ENCODE results near the gene SESN1. TPM values are rescaled to one million over a fixed set of nuclear protein-coding genes. Genes with fewer than 3 reads are reported as not detected.

Gene SESN1
- total and polyA plus RNA-seq, 10 donors: 26.8 to 115 (median 59.6) TPM

GRCh38 chr6:109024784-109025183 is 69.9 kb downstream of the SESN1 start:
- Histone ChIP-seq H3K27me3 (replicated peaks in 1 of 7) (no peaks in the 10 kb centered on the region), H3K4me3 (no peak overlapping the region), H3K27ac (peak overlapping the region in 1 of 8 donors; percentile 8), H3K36me3 (no peaks in the 10 kb centered on the region), H3K9me3 (peaks cover 0 to 8% (median 0%) of the 10 kb centered on the region in 8 donors), H3K4me1 (peaks cover 0 to 56% (median 30%) of the 10 kb centered on the region in 6 donors)
- no peak for TF ChIP-seq CTCF (IDR thresholded peaks at IDR 0.05 in 8 of 11, conservative IDR thresholded peaks at IDR 0.05 in 3 of 11)
- DNase-seq: no peak
- intact Hi-C loops (cut with DNase I; ENCODE audit: low total_unique reads): no loop called here
- 86 to 95% (median 92%) methylated on average over 4 of the region's 4 CpGs for WGBS, 5 donors

- Histone ChIP-seq H3K4me3 (no peak overlapping the region), H3K27me3 (replicated peaks in 1 of 7) (no peaks in the 10 kb centered on the region), H3K27ac (peak overlapping the region in 2 of 8 donors; percentile 8 to 23), H3K36me3 (no peaks in the 10 kb centered on the region), H3K9me3 (peaks cover 0 to 8% (median 0%) of the 10 kb centered on the region in 8 donors), H3K4me1 (peaks cover 0 to 60% (median 33%) of the 10 kb centered on the region in 6 donors)
- no peak for TF ChIP-seq POLR2AphosphoS5 (IDR thresholded peaks at IDR 0.05)
- no peak for TF ChIP-seq POLR2A (IDR thresholded peaks at IDR 0.05)
- no peak for TF ChIP-seq CTCF (IDR thresholded peaks at IDR 0.05 in 8 of 11, conservative IDR thresholded peaks at IDR 0.05 in 3 of 11)
- DNase-seq: no peak
- intact Hi-C loops (cut with DNase I; ENCODE audit: low total_unique reads): no loop called here
- WGBS, 5 donors: 94 to 99% (median 95%) methylated on average over 2 of the region's 2 CpGs
Measured at GRCh38 chr6:109024368-109024767, 70.3 kb downstream of the SESN1 start.

GRCh38 chr6:109023356-109023925 is 71.2 kb downstream of the SESN1 start:
- Histone ChIP-seq H3K27ac (peak overlapping the region in 5 of 8 donors; percentile 38 to 78 (median 66)), H3K27me3 (replicated peaks in 1 of 7) (no peaks in the 10 kb centered on the region), H3K9me3 (peaks cover 0 to 8% (median 0%) of the 10 kb centered on the region in 8 donors), H3K4me1 (peaks cover 0 to 68% (median 37%) of the 10 kb centered on the region in 6 donors), H3K36me3 (no peaks in the 10 kb centered on the region), H3K4me3 (no peak overlapping the region)
- no peak for DNase-seq
- intact Hi-C loops (cut with DNase I; ENCODE audit: low total_unique reads): no loop called here
- TF ChIP-seq POLR2A (IDR thresholded peaks at IDR 0.05): no peak
- no peak for TF ChIP-seq CTCF (IDR thresholded peaks at IDR 0.05 in 8 of 11, conservative IDR thresholded peaks at IDR 0.05 in 3 of 11)
- TF ChIP-seq POLR2AphosphoS5 (IDR thresholded peaks at IDR 0.05): no peak

GRCh38 chr6:109021870-109022269 is 72.8 kb downstream of the SESN1 start:
- H3K27me3 ChIP-seq (replicated peaks in 1 of 7): no peaks in the 10 kb centered on the region
- no peak for TF ChIP-seq POLR2AphosphoS5 (IDR thresholded peaks at IDR 0.05)
- no peak for TF ChIP-seq CTCF (IDR thresholded peaks at IDR 0.05 in 8 of 11, conservative IDR thresholded peaks at IDR 0.05 in 3 of 11)
- TF ChIP-seq POLR2A (IDR thresholded peaks at IDR 0.05): no peak
- H3K27ac ChIP-seq: no peak overlapping the region
- H3K4me1 ChIP-seq: peaks cover 0 to 82% (median 39%) of the 10 kb centered on the region in 6 donors
- DNase-seq: no peak
- H3K36me3 ChIP-seq: no peaks in the 10 kb centered on the region
- intact Hi-C loops (cut with DNase I; ENCODE audit: low total_unique reads): no loop called here
- 91 to 100% (median 96%) methylated on average over 1 of the region's 1 CpG for WGBS, 5 donors
- H3K9me3 ChIP-seq: peaks cover 0 to 8% (median 0%) of the 10 kb centered on the region in 8 donors
- H3K4me3 ChIP-seq: no peak overlapping the region
